PFSK-1 (cell line): Measurements from ENCODE around the gene BEGAIN.

ENCODE experiments used
- POLR2AphosphoS5 ChIP-seq: IDR thresholded peaks from 2 replicates; pipeline ENCODE4 v1.6.1; 2012; ENCODE audit warnings: low read depth, mild to moderate bottlenecking, control low read depth, low read length, moderate library complexity
- TF ChIP-seq, protein P1 (sequence below), 2 experiments: IDR thresholded peaks; 2 replicates each; pipeline versions ENCODE4 v1.6.1 to v1.8.0; 2011 to 2012; ENCODE audit warnings: low read depth in 2 of 2, low read length in 2 of 2, control low read depth in 1 of 2, inconsistent platforms in 1 of 2, mild to moderate bottlenecking in 1 of 2, moderate library complexity in 1 of 2; ENCODE audit not compliant: insufficient read depth in 1 of 2

GRCh38 chr14:100556140-100556475 is 31.1 kb downstream of the BEGAIN start:
- no peak for TF ChIP-seq POLR2AphosphoS5
- TF ChIP-seq, protein P1, sequence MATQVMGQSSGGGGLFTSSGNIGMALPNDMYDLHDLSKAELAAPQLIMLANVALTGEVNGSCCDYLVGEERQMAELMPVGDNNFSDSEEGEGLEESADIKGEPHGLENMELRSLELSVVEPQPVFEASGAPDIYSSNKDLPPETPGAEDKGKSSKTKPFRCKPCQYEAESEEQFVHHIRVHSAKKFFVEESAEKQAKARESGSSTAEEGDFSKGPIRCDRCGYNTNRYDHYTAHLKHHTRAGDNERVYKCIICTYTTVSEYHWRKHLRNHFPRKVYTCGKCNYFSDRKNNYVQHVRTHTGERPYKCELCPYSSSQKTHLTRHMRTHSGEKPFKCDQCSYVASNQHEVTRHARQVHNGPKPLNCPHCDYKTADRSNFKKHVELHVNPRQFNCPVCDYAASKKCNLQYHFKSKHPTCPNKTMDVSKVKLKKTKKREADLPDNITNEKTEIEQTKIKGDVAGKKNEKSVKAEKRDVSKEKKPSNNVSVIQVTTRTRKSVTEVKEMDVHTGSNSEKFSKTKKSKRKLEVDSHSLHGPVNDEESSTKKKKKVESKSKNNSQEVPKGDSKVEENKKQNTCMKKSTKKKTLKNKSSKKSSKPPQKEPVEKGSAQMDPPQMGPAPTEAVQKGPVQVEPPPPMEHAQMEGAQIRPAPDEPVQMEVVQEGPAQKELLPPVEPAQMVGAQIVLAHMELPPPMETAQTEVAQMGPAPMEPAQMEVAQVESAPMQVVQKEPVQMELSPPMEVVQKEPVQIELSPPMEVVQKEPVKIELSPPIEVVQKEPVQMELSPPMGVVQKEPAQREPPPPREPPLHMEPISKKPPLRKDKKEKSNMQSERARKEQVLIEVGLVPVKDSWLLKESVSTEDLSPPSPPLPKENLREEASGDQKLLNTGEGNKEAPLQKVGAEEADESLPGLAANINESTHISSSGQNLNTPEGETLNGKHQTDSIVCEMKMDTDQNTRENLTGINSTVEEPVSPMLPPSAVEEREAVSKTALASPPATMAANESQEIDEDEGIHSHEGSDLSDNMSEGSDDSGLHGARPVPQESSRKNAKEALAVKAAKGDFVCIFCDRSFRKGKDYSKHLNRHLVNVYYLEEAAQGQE (IDR thresholded peaks at IDR 0.05; ENCODE audit: insufficient read depth in 1 of 2, low read depth in 2 of 2, low read length in 2 of 2): no peak
